HG03571 (cell line): ENCODE results near the gene NOTCH2.

Experiments used
- ATAC-seq: cut with Tn5 transposase; IDR thresholded peaks from one replicate; pipeline ENCODE4 v1.9.1; 2021; ENCODE audit not compliant: unreplicated experiment

The NOTCH2 gene

DNA sequence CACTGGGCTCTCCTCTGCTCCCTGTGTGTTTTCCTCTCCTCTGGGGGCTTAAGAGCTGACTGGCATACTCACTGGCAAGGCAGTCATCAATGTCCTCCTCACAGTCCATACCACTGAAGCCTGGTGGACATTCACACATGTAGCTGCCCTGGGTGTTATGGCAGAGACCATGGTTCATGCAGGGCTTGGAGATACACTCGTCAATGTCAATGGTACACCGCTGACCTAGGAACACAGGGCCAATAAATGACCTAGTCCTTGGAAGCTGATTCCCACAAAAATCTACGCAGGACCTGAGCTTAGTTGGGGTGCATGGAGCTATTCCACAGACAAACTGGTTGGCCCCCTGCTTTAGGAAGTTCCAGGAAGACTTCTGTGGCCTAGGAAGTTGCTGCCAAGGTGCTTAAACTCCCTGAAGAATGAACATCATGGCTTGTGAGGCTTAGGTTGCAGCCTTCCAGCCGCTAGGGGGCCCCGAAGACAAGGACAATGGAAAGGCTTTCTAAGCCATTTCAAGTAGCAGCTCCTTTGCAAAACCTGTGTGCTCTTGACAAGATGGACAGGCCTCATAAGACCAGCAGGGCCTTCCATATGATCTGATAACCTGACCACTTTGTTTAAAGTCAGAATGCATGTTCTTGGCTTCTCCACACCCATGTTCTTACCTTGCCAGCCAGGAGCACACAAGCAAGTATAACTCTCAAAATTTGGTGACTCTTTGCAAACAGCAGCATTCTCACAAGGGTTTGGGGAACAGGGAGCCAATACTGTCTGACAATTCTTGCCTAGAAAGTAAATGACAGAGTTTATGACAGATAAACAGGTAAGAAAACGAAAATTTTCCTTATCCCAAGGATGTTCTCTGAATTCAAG, 120.9 kb downstream of the NOTCH2 start:
- ATAC-seq: no peak

DNA sequence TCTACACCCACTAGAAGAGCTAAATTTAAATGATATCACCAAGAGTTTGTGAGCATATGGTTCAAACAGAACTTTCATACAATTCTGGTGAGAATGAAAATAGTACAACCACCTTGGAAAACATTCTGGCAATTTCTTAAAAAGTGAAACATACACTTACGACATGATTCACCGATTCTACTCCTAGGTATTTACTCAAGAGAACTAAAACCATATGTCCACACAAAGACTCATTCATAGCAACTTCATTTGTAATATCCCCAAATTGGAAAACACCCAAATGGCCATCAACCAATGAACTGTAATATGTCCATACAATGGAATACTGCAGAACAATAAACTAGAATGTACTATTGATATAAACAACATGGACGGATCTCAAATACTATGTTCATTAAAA, 122.0 kb downstream of the NOTCH2 start:
- no peak for ATAC-seq

DNA sequence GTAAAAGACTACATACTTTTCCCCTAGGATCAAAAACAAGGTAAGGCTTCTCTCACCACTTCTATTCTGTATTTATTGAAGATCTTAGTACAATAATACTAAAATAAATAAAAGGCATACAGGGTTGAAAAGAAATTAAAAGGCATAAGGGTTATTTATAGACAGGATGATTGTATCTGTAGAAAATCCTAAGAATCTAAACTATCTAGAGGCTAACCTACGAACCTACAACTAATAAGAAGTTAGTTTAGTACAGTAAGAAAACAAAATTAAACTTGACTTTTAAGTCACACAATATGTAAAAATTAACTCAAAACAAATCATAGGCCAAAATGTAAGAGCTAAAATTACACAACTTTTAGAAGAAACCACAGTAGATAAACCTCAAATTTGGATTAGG, 122.7 kb downstream of the NOTCH2 start:
- ATAC-seq: no peak

DNA sequence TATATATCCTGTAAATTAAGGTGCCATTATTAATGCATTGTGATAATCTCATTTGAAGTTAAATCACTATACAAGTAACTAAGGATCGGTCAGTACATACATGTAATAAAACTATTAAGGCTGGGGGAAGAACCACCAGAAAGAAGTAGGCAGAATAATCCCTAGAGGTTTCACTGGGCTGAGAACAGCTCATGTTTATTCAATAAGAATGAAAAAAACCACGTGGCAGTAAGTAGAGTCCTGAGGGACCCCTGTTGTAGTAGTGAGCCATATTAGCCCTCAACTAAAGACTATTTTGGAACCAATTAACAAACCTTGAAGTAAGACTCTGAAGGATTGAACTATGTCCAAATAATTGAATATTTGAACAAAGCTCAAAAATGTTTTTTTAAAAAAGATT, 126.2 kb downstream of the NOTCH2 start:
- no peak for ATAC-seq

DNA sequence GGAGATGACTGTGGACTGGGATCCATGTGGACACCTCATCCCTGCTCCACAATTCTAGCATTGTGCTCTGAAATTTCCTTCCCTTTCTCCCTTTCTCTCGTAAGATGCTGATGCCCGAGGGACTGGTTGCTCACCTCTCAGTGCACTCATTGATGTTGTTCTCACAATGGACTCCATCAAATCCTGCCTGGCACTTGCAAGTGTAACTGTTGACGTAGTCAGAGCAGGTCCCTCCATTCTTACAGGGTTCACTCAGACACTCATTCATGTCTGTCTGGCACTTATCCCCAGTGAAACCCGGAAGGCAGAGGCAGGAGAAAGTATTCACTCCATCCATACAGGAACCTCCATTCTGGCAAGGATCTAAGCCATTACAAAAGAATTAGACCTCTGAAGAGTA, 128.1 kb downstream of the NOTCH2 start:
- no peak for ATAC-seq

DNA sequence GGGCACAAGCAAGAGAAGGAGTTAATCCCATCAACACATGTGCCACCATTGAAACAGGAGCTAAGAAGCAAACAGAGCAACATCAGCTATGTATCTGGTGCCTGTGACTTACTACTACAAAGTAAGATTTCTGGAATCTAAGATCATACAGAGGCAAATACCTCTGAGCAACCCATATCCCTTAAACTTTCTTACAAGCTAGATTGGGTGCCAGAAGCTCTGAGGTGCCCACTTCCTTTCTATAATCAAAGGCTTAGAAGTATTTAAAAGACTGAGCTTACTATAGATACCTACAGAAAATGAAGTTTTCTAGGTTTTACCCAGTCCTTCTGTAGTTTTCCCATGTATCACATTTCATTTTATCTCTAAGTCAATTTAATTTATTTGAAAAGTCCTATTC, 128.8 kb downstream of the NOTCH2 start:
- ATAC-seq: no peak

DNA sequence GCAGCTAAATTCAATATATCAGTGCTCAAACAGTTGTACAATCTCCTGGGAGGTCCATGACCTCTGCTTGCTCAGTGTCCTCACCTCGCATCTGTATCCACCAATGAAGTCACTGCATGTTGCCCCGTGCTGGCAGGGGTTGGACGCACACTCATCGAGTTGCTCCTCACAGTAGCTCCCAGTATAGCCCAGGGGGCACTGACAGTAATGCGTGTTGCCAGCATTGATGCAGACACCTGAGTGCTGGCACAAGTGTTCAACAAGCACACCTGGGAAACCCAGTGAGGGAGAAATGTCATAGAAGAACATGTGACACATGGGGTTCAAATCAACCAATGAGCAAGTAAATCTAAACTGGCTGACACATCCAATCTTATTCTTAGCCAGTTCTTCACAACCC, 132.3 kb downstream of the NOTCH2 start:
- no peak for ATAC-seq

- no peak for ATAC-seq
Measured at GRCh38 chr1:119935915-119936314, 133.5 kb downstream of the NOTCH2 start.

DNA sequence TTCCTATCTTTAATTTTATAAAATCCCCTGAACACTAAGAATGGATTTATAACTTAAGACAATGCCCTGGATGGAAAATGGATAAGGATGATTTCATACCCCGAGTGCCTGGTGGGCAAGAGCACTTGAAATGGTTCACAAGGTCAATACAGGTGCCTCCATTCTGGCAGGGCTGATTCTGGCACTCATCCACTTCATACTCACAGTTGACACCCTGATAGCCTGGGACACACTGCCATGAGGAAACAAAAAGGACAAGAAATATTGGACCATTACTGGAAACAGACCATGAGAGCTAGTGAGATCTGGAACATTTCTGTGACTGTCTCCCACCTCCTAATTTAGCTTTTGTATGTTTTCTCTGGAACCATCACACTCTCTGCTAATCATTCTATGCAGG, 134.1 kb downstream of the NOTCH2 start:
- no peak for ATAC-seq

GRCh38 chr1:119933397-119933796, 136.1 kb downstream of the NOTCH2 start:
- no peak for ATAC-seq

- no peak for ATAC-seq
Measured at GRCh38 chr1:119929643-119930315, 139.7 kb downstream of the NOTCH2 start.

- ATAC-seq: no peak
Measured at GRCh38 chr1:119926553-119926952, 142.9 kb downstream of the NOTCH2 start.

GRCh38 chr1:119924948-119925898, 144.2 kb downstream of the NOTCH2 start:
- no peak for ATAC-seq

DNA sequence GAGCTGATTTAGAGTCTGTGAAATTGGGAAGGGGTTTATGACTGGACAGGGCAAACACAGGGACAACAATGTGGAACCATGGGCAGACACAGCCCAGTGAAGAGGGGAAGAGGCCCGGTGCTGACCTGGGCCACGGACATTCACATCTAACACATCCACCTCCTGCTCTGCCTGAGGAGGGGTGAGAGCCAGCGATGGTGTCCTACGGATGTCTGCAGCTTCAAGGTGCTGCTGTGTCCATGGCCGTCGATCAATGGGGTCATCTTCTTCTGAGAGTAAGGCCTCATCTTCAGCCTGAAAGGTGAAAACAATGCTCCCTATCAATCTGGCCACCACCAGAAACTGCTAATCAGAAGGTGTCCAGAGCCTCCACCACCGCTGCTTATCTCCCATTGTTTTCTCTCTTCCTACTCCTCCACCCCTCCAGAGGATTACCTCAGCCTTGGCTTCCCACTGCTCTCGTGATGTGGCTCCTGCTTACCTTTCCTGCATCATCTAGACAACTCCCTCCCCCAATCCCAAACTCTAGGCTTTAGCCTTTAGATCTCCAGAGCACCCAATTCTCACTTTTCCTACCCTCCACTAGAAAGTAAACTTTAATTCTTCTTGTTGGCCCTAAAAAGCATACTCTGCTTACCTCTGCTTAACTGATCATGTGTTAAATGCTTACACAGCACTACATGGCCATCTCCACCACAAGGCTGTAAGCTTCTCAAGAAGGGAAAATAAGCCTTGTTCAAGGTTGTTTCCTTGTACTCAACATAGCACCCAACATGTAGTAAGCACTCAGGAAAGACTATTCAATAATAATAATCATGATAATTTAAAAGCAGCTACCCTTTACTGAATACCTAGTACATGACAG, 149.1 kb downstream of the NOTCH2 start:
- ATAC-seq: no peak

GRCh38 chr1:119919241-119919640, 150.2 kb downstream of the NOTCH2 start:
- ATAC-seq: no peak

GRCh38 chr1:119918301-119918700, 151.2 kb downstream of the NOTCH2 start:
- no peak for ATAC-seq

DNA sequence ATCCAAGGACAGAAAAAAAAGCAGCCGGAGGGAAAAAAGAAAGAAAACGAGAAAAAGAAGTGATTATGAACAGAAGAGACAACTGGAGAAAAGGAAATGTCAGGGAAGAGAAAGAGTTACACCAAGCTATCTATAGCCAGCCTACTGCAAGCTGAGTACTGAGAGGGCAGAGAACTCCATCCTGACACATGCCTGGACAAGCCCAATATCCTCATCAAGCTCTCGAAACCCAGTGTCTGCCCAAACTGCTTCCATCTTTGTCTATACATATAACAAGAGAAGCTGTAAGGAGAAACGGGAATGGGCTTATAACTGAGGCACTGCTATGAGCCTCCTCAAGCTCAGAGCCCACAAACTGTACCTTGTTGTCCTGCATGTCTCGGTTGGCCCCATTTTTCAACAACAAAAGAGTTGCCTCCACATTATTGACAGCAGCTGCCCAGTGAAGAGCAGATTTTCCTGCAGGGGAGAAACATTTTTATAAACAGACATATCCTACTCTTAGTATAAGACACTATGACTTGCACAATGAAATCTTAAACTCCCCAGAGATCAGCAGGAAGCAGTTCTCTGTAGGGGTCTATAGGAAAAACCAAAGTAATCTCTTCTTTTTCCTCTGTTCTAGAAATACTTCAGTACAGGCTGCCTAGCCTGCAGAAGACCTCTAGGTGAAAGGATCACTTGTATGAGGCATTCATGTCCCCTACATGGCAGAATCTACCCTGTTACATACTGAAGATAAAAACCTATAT, 152.0 kb downstream of the NOTCH2 start:
- ATAC-seq: no peak

GRCh38 chr1:119915517-119915916, 153.9 kb downstream of the NOTCH2 start:
- ATAC-seq: no peak

- no peak for ATAC-seq
Measured at GRCh38 chr1:119914071-119914470, 155.4 kb downstream of the NOTCH2 start.

- no peak for ATAC-seq
Measured at GRCh38 chr1:119912963-119913362, 156.5 kb downstream of the NOTCH2 start.
